ENCODE measurements around the gene GUCY2D.

The GUCY2D gene

DNA sequence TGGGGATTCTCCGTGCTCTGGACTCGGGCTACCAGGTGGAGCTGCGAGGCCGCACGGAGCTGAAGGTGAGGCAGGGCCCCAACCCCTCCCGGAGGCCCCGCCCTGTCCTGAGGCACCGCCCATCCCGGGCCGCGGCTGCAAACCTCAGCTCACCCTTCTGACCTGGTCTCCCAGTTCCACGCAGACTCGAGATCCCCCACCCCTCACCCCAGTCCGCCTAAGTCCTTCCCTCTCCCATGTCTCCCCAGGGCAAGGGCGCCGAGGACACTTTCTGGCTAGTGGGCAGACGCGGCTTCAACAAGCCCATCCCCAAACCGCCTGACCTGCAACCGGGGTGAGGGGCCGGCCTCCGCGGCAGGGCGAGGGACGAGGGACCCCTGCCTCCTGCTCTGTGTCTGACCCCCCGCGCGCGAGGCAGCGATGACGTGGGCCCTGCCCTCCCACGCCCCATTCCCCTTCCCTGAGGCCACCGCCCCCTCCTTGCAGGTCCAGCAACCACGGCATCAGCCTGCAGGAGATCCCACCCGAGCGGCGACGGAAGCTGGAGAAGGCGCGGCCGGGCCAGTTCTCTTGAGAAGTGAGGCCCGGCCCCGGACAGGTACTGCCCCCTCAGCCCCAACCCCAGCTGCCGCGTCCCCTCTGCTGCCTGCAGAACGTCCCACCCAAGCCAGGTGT is 13.7 kb downstream of the GUCY2D start:
- Histone ChIP-seq H3K4me2 (ENCODE audit: low read length) (peak overlapping the region; percentile 66), H3K27ac (ENCODE audit: low read depth, low read length, poor library complexity, severe bottlenecking) (no peak overlapping the region), H3K36me3 (ENCODE audit: insufficient read depth, low read length) (no peaks in the 10 kb centered on the region), H3K4me3 (ENCODE audit: low read depth, low read length, poor library complexity, severe bottlenecking) (peak overlapping the region; percentile 52), H3K79me2 (ENCODE audit: insufficient read depth, low read length) (no peaks in the 10 kb centered on the region), H4K20me1 (ENCODE audit: insufficient read depth, low read length) (no peaks in the 10 kb centered on the region), H3F3A (ENCODE audit: insufficient read depth, low read length) (no peaks in the 10 kb centered on the region), H3K27me3 (ENCODE audit: insufficient read depth, low read length) (peaks cover 12% of the 10 kb centered on the region), H3K4me1 (ENCODE audit: insufficient read depth, low read length, severe bottlenecking) (peaks cover 8% of the 10 kb centered on the region), H3K9ac (ENCODE audit: low read length) (peak overlapping the region; percentile 32; the same call in 1 of the 2 replicates), H3K9me3 (ENCODE audit: low read length) (no peaks in the 10 kb centered on the region), H3K9me2 (ENCODE audit: low read depth, low read length) (no peaks in the 10 kb centered on the region), H2AFZ (ENCODE audit: low read length) (no peak overlapping the region)
- TF ChIP-seq, protein P1, sequence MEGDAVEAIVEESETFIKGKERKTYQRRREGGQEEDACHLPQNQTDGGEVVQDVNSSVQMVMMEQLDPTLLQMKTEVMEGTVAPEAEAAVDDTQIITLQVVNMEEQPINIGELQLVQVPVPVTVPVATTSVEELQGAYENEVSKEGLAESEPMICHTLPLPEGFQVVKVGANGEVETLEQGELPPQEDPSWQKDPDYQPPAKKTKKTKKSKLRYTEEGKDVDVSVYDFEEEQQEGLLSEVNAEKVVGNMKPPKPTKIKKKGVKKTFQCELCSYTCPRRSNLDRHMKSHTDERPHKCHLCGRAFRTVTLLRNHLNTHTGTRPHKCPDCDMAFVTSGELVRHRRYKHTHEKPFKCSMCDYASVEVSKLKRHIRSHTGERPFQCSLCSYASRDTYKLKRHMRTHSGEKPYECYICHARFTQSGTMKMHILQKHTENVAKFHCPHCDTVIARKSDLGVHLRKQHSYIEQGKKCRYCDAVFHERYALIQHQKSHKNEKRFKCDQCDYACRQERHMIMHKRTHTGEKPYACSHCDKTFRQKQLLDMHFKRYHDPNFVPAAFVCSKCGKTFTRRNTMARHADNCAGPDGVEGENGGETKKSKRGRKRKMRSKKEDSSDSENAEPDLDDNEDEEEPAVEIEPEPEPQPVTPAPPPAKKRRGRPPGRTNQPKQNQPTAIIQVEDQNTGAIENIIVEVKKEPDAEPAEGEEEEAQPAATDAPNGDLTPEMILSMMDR (IDR thresholded peaks at IDR 0.05; ENCODE audit: low read length), result no peak
- no peak for TF ChIP-seq EZH2 (IDR thresholded peaks at IDR 0.05; ENCODE audit: borderline replicate concordance, low read length)

DNA sequence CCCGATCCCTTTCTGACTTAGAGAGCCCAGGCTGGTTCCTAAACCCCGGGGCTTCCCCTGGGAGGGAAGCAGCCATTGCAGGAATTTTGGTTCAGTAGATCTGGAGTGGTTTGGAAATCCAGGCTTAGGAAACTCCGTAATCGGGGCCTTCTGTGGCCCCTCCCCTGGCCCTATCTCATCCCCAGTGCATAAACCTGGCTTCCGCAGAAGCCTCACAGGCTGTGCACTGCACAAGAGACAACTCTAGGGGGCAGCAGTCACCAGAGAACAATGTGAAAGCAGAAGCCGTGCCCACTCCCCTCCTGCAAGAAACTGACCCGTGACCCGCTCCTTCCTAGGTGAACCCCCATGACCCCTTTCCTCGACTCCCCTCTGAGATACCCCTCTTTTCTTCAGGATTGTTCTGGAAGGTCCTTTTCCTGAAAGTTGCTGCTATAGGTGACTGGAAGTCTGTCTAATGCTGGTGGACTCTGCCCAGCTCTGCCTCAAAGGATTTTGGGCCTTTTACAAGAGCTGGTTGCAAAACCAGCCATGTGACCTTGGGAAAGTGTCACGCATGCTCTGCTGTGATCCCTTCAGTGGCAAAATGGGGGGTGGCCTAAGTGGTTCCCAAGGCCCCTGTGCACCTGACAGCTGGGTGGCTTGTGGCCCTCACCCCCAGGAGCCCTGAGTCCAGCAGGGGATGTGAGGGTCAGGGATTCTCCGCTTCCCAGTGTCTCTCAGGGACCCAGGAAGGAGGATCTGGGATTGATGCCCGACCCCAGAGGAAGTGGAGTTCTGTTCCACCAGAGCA is 14.4 kb downstream of the GUCY2D start:
- no peak overlapping the region for H3K27ac ChIP-seq (ENCODE audit: low read depth, low read length, poor library complexity, severe bottlenecking)
- H3K4me1 ChIP-seq (ENCODE audit: insufficient read depth, low read length, severe bottlenecking), result peaks cover 8% of the 10 kb centered on the region
- TF ChIP-seq, protein P1 (IDR thresholded peaks at IDR 0.05; ENCODE audit: low read length), result peak; percentile 84
- no peak for TF ChIP-seq EZH2 (IDR thresholded peaks at IDR 0.05; ENCODE audit: borderline replicate concordance, low read length)
- peak overlapping the region; percentile 52 for H3K4me3 ChIP-seq (ENCODE audit: low read depth, low read length, poor library complexity, severe bottlenecking)
- H3K79me2 ChIP-seq (ENCODE audit: insufficient read depth, low read length), result no peaks in the 10 kb centered on the region
- peak overlapping the region; percentile 32; the same call in 1 of the 2 replicates for H3K9ac ChIP-seq (ENCODE audit: low read length)
- no peaks in the 10 kb centered on the region for H3K9me3 ChIP-seq (ENCODE audit: low read length)
- H3K9me2 ChIP-seq (ENCODE audit: low read depth, low read length), result no peaks in the 10 kb centered on the region
- H3F3A ChIP-seq (ENCODE audit: insufficient read depth, low read length), result no peaks in the 10 kb centered on the region
- H3K36me3 ChIP-seq (ENCODE audit: insufficient read depth, low read length), result no peaks in the 10 kb centered on the region
- no peaks in the 10 kb centered on the region for H4K20me1 ChIP-seq (ENCODE audit: insufficient read depth, low read length)
- peaks cover 12% of the 10 kb centered on the region for H3K27me3 ChIP-seq (ENCODE audit: insufficient read depth, low read length)
- H2AFZ ChIP-seq (ENCODE audit: low read length), result no peak overlapping the region
- peak overlapping the region; percentile 66 for H3K4me2 ChIP-seq (ENCODE audit: low read length)

DNA sequence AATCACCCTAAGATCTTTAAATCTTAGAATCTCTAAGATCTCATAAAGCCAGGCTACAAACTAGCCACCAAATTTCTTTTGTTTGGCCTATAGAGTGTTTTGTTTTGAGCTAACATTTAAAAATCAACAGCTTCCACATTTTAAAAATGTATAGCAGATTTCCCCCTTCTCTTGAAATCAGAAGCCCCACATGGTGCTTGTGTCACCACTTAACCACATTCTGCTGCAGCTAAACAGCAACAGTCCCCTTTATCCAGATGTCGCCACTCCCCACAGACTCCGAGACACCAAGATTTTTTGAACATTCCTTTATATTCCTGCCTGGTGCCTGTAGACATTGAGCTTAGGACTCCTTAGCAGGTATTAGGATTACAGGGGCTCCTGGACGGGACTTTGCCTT is 16.0 kb downstream of the GUCY2D start:
- H3F3A ChIP-seq (ENCODE audit: insufficient read depth, low read length), result no peaks in the 10 kb centered on the region
- H3K36me3 ChIP-seq (ENCODE audit: insufficient read depth, low read length), result no peaks in the 10 kb centered on the region
- no peaks in the 10 kb centered on the region for H3K9me2 ChIP-seq (ENCODE audit: low read depth, low read length)
- peaks cover 12% of the 10 kb centered on the region for H3K27me3 ChIP-seq (ENCODE audit: insufficient read depth, low read length)
- no peak overlapping the region for H3K9ac ChIP-seq (ENCODE audit: low read length)
- H4K20me1 ChIP-seq (ENCODE audit: insufficient read depth, low read length), result no peaks in the 10 kb centered on the region
- H3K27ac ChIP-seq (ENCODE audit: low read depth, low read length, poor library complexity, severe bottlenecking), result no peak overlapping the region
- no peaks in the 10 kb centered on the region for H3K9me3 ChIP-seq (ENCODE audit: low read length)
- no peak overlapping the region for H3K4me2 ChIP-seq (ENCODE audit: low read length)
- H3K4me1 ChIP-seq (ENCODE audit: insufficient read depth, low read length, severe bottlenecking), result peaks cover 8% of the 10 kb centered on the region
- H3K79me2 ChIP-seq (ENCODE audit: insufficient read depth, low read length), result no peaks in the 10 kb centered on the region
- TF ChIP-seq, protein P1 (IDR thresholded peaks at IDR 0.05; ENCODE audit: low read length), result no peak
- no peak for TF ChIP-seq EZH2 (IDR thresholded peaks at IDR 0.05; ENCODE audit: borderline replicate concordance, low read length)
- no peak overlapping the region for H3K4me3 ChIP-seq (ENCODE audit: low read depth, low read length, poor library complexity, severe bottlenecking)
- no peak overlapping the region for H2AFZ ChIP-seq (ENCODE audit: low read length)
